ENCODE results near the gene DHODH. TPM values are rescaled to one million over a fixed set of nuclear protein-coding genes. Genes with fewer than 3 reads are reported as not detected.

Gene DHODH
- total and polyA plus RNA-seq, 2 of the 4 experiments (the other 2 are of a cell fraction) = 3.2 to 4.1 TPM

- Histone ChIP-seq H2BK15ac (ENCODE audit: low read depth, low read length) (no peak overlapping the region), H2AFZ (replicated peaks; ENCODE audit: low read length, poor library complexity) (no peak overlapping the region), H4K20me1 (ENCODE audit: insufficient read depth, low read length) (no peaks in the 10 kb centered on the region), H3K36me3 (ENCODE audit: control insufficient read depth, insufficient read depth, low read length) (peaks cover 5% of the 10 kb centered on the region), H2BK5ac (ENCODE audit: low read depth, low read length, poor library complexity, severe bottlenecking) (no peak overlapping the region), H3K4me2 (ENCODE audit: low read depth, low read length) (no peak overlapping the region), H3K4me3 (ENCODE audit: insufficient read depth, low read depth, low read length) (no peak overlapping the region), H3K56ac (ENCODE audit: extremely low read depth, insufficient read depth, low read length) (no peak overlapping the region), H3K23ac (ENCODE audit: low read depth, low read length) (no peak overlapping the region), H3K14ac (replicated peaks; ENCODE audit: low read depth, low read length) (no peak overlapping the region), H4K8ac (ENCODE audit: low read depth in 2 of 2, low read length in 2 of 2) (no peak overlapping the region), H4K91ac (ENCODE audit: insufficient read depth, low read depth, low read length) (no peak overlapping the region), H3K4me1 (ENCODE audit: control insufficient read depth, insufficient read depth, low read length) (no peaks in the 10 kb centered on the region), H4K5ac (ENCODE audit: low read depth, low read length) (no peak overlapping the region), H3K79me1 (ENCODE audit: low read depth in 1 of 2, low read length in 2 of 2) (no peaks in the 10 kb centered on the region; a peak in 1 of 4 replicates), H2BK20ac (ENCODE audit: low read depth, low read length) (no peak overlapping the region), H2AK5ac (ENCODE audit: low read depth, low read length) (no peak overlapping the region), H3K27me3 (ENCODE audit: control insufficient read depth, insufficient read depth, low read length) (no peaks in the 10 kb centered on the region), H2BK120ac (ENCODE audit: low read depth, low read length) (no peak overlapping the region), H3K27ac (ENCODE audit: insufficient read depth, low read length) (no peak overlapping the region), H3K9ac (ENCODE audit: low read depth, low read length) (no peak overlapping the region), H3K18ac (ENCODE audit: low read depth, low read length) (no peak overlapping the region), H3K9me1 (ENCODE audit: insufficient read depth, low read length) (no peaks in the 10 kb centered on the region), H3K9me3 (ENCODE audit: control insufficient read depth, insufficient read depth, low read length) (no peaks in the 10 kb centered on the region), H2AK9ac (replicated peaks; ENCODE audit: low read depth, low read length, poor library complexity) (no peak overlapping the region), H3K4ac (ENCODE audit: low read depth, low read length) (no peak overlapping the region)
- no TSS peak for BruUV-seq (replicated peaks)
- ChIA-PET CTCF (no interaction called here), POLR2A (ENCODE audit: unreplicated experiment) (no interaction called here)
- WGBS, 2 experiments (ENCODE audit: extremely low coverage in 2 of 2, insufficient read length in 1 of 2) = no CpG with 5 or more reads among the region's 3 CpGs
- ATAC-seq (ENCODE audit: low read depth) (no peak), DNase-seq (no peak)
- intact Hi-C loops (cut with micrococcal nuclease) = no loop called here
- TF ChIP-seq MAFK (IDR thresholded peaks at IDR 0.05; ENCODE audit: low read depth, low read length) (no peak), MXI1 (IDR thresholded peaks at IDR 0.05; ENCODE audit: borderline replicate concordance, low read depth, low read length) (no peak), CHD1 (IDR thresholded peaks at IDR 0.05; ENCODE audit: low read depth, low read length) (no peak), CTCF (conservative IDR thresholded peaks at IDR 0.05; ENCODE audit: low read depth, low read length) (no peak), USF2 (IDR thresholded peaks at IDR 0.05; ENCODE audit: low read depth, low read length) (no peak), RAD21 (IDR thresholded peaks at IDR 0.05; ENCODE audit: low read length) (no peak), RFX5 (IDR thresholded peaks at IDR 0.05; ENCODE audit: low read depth, low read length) (no peak), CEBPB (IDR thresholded peaks at IDR 0.05; ENCODE audit: low read depth, low read length) (no peak), SMC3 (IDR thresholded peaks at IDR 0.05; ENCODE audit: low read depth, low read length) (no peak), ELK1 (IDR thresholded peaks at IDR 0.05; ENCODE audit: borderline replicate concordance, low read depth, low read length) (no peak), FOS (IDR thresholded peaks at IDR 0.05; ENCODE audit: low read depth, low read length) (no peak)
- in situ Hi-C loops (cut with MboI; ENCODE audit: low sequenced_read_pairs) = no loop called here
- dilution Hi-C loops (cut with HindIII; ENCODE audit: low sequenced_read_pairs, unreplicated experiment) = no loop called here
These were observed 6.6 kb downstream of the DHODH start for GRCh38 chr16:72015124-72015523.
